GM23338 (cell line): ENCODE measurements around the gene RPTOR. TPM values are rescaled to one million over a fixed set of nuclear protein-coding genes. Genes with fewer than 3 reads are reported as not detected.

Experiments
- ATAC-seq: fragments of 200-7000 bp; cut with Tn5 transposase; 3 replicates; pipeline ENCODE4 v1.9.1; 2020
- DNase-seq: peaks from one replicate; pipeline ENCODE4 v3.0.0-alpha.2; 2015; ENCODE audit warnings: low spot score
- H2AFZ ChIP-seq: fragments of 200-600 bp; sonication (generic); 2 replicates; pipeline ENCODE4 v1.8.0; 2016; ENCODE audit warnings: antibody characterized with exemption, mild to moderate bottlenecking, moderate library complexity
- H3F3A ChIP-seq: fragments of 200-600 bp; sonication (generic); replicated peaks from 2 replicates; pipeline ENCODE4 v1.8.0; 2017; ENCODE audit warnings: antibody characterized with exemption, mixed run types, low read depth
- H3K27ac ChIP-seq: fragments of 200-600 bp; sonication (generic); 2 replicates; pipeline ENCODE4 v1.6.1; 2016; ENCODE audit warnings: low read depth
- H3K27me3 ChIP-seq: fragments of 200-600 bp; sonication (generic); 2 replicates; pipeline ENCODE4 v1.8.0; 2016; ENCODE audit warnings: mild to moderate bottlenecking, mixed run types, moderate library complexity; ENCODE audit not compliant: insufficient read depth
- H3K36me3 ChIP-seq: fragments of 200-600 bp; sonication (generic); 2 replicates; pipeline ENCODE4 v1.8.0; 2016; ENCODE audit warnings: mild to moderate bottlenecking; ENCODE audit not compliant: insufficient read depth
- H3K4me1 ChIP-seq: fragments of 200-600 bp; sonication (generic); 2 replicates; pipeline ENCODE4 v1.8.0; 2016; ENCODE audit warnings: mild to moderate bottlenecking, moderate library complexity; ENCODE audit not compliant: insufficient read depth
- H3K4me2 ChIP-seq: fragments of 200-600 bp; sonication (generic); 2 replicates; pipeline ENCODE4 v1.7.1; 2017; ENCODE audit warnings: mixed run types
- H3K4me3 ChIP-seq: fragments of 200-600 bp; sonication (generic); 2 replicates; pipeline ENCODE4 v1.6.1; 2016; ENCODE audit warnings: mixed run types
- H3K79me2 ChIP-seq: fragments of 200-600 bp; sonication (generic); replicated peaks from 2 replicates; pipeline ENCODE4 v1.8.0; 2017; ENCODE audit warnings: mild to moderate bottlenecking; ENCODE audit not compliant: insufficient read depth
- H3K9me2 ChIP-seq: fragments of 200-600 bp; sonication (generic); 2 replicates; pipeline ENCODE4 v1.8.0; 2017; ENCODE audit not compliant: insufficient read depth
- H4K20me1 ChIP-seq: fragments of 200-600 bp; sonication (generic); replicated peaks from 2 replicates; pipeline ENCODE4 v1.8.0; 2017; ENCODE audit warnings: mild to moderate bottlenecking; ENCODE audit not compliant: insufficient read depth
- H3K27ac Mint-ChIP-seq: 2 replicates; pipeline ENCODE4 v1.8.0; 2020; ENCODE audit warnings: inconsistent platforms, mild to moderate bottlenecking, moderate library complexity, mixed read lengths
- H3K27me3 Mint-ChIP-seq: 3 replicates; pipeline ENCODE4 v1.8.0; 2022; ENCODE audit warnings: low read depth, mild to moderate bottlenecking, moderate library complexity, mixed read lengths, inconsistent platforms; ENCODE audit not compliant: insufficient read depth, poor library complexity
- H3K36me3 Mint-ChIP-seq: 3 replicates; pipeline ENCODE4 v1.8.0; 2021; ENCODE audit warnings: low read depth, mild to moderate bottlenecking, inconsistent platforms, moderate library complexity, mixed read lengths
- H3K4me1 Mint-ChIP-seq: 3 replicates; pipeline ENCODE4 v1.8.0; 2020; ENCODE audit warnings: mild to moderate bottlenecking, inconsistent platforms, mixed read lengths
- H3K4me3 Mint-ChIP-seq: 3 replicates; pipeline ENCODE4 v1.8.0; 2021; ENCODE audit warnings: moderate library complexity, mild to moderate bottlenecking, inconsistent platforms, mixed read lengths
- H3K9me3 Mint-ChIP-seq: 3 replicates; pipeline ENCODE4 v1.8.0; 2020; ENCODE audit warnings: moderate library complexity, mild to moderate bottlenecking, inconsistent platforms, mixed read lengths
- CREB1 ChIP-seq: fragments of 250-450 bp; sonication (Bioruptor Pico); IDR thresholded peaks from 2 replicates; pipeline ENCODE4 v1.5.0; 2020; ENCODE audit warnings: low read depth, mild to moderate bottlenecking, moderate library complexity
- CTCF ChIP-seq, 2 experiments: fragments of 200-600 bp in 1 of 2; sonication (generic) in 1 of 2; conservative IDR thresholded peaks; 2 replicates each; pipeline versions ENCODE4 v1.5.1 to v1.6.1; 2016 to 2017; ENCODE audit warnings: antibody characterized with exemption in 2 of 2, low read depth in 2 of 2, mild to moderate bottlenecking in 2 of 2, moderate library complexity in 1 of 2
- EZH2 ChIP-seq: fragments of 200-600 bp; sonication (generic); IDR thresholded peaks from one replicate; pipeline ENCODE4 v1.8.0; 2017; ENCODE audit warnings: antibody characterized with exemption, mild to moderate bottlenecking, low read depth; ENCODE audit not compliant: unreplicated experiment
- JUNB ChIP-seq: IDR thresholded peaks from one replicate; pipeline ENCODE4 v1.6.1; 2016; ENCODE audit warnings: antibody characterized with exemption; ENCODE audit not compliant: unreplicated experiment
- NANOG ChIP-seq: IDR thresholded peaks from 2 replicates; pipeline ENCODE4 v1.6.1; 2016; ENCODE audit warnings: antibody characterized with exemption, borderline replicate concordance
- POLR2AphosphoS5 ChIP-seq: IDR thresholded peaks from 2 replicates; pipeline ENCODE4 v1.6.1; 2016; ENCODE audit warnings: antibody characterized with exemption, low read depth
- REST ChIP-seq: IDR thresholded peaks from one replicate; pipeline ENCODE4 v1.6.1; 2018; ENCODE audit warnings: antibody characterized with exemption; ENCODE audit not compliant: unreplicated experiment
- STAT1 ChIP-seq: IDR thresholded peaks from one replicate; pipeline ENCODE4 v1.6.1; 2016; ENCODE audit warnings: antibody characterized with exemption; ENCODE audit not compliant: unreplicated experiment
- ZNF114 ChIP-seq: fragments of 250-450 bp; sonication (Bioruptor Pico); IDR thresholded peaks from 2 replicates; pipeline ENCODE4 v1.5.0; 2020; ENCODE audit warnings: mild to moderate bottlenecking, moderate library complexity
- ZNF331 ChIP-seq: fragments of 250-450 bp; sonication (Bioruptor Pico); IDR thresholded peaks from 2 replicates; pipeline ENCODE4 v1.5.0; 2020; ENCODE audit warnings: low read depth, mild to moderate bottlenecking, moderate library complexity
- ZNF462 ChIP-seq: fragments of 250-450 bp; sonication (Bioruptor Pico); IDR thresholded peaks from 2 replicates; pipeline ENCODE4 v1.5.0; 2020; ENCODE audit warnings: mild to moderate bottlenecking, moderate library complexity
- polyA plus RNA-seq: library from polyadenylated mRNA; unstranded; fragments of >200 nt; fragmentation: Nextera tagmentation; extraction: Ambion mirVana; gene quantifications from 2 replicates; pipeline ENCODE4 v1.2.1, GENCODE V29; 2016
- total RNA-seq: library from RNA; depleted of rRNA; stranded (reverse); fragments of >200 nt; shearing (Covaris generic); gene quantifications from 2 replicates; pipeline ENCODE4 v1.2.3, GENCODE V29; 2014

RPTOR gene
- total and polyA plus RNA-seq, 2 experiments from 2014 or later, result 9.5 to 38.0 TPM

- no peak for ATAC-seq
- H3K9me3 Mint-ChIP-seq, result no peaks in the 10 kb centered on the region
- no peak overlapping the region for H2AFZ ChIP-seq
These were observed 163.8 kb downstream of the RPTOR start for GRCh38 chr17:80708480-80708879.

More at GRCh38 chr17:80708480-80708879, 163.8 kb downstream of the RPTOR start:
- Histone ChIP-seq H3K4me2 (no peak overlapping the region), H3K4me3 (no peak overlapping the region), H3K79me2 (peaks cover 60% of the 10 kb centered on the region), H3K27ac (no peak overlapping the region), H4K20me1 (0 out of 2 replicates have a peak, but pooled peaks cover 4% of the 10 kb centered on the region), H3K9me2 (no peaks in the 10 kb centered on the region), H3K27me3 (no peaks in the 10 kb centered on the region), H3K36me3 (no peaks in the 10 kb centered on the region), H3K4me1 (peaks cover 28% of the 10 kb centered on the region), H3F3A (no peaks in the 10 kb centered on the region; the same call in 1 of the 2 replicates)
- no peak overlapping the region for H3K27ac Mint-ChIP-seq
- TF ChIP-seq STAT1, result no peak
- TF ChIP-seq NANOG, result no peak
- TF ChIP-seq ZNF331 (CRISPR knock-in tag), result no peak
- TF ChIP-seq CTCF (conservative IDR thresholded peaks at IDR 0.05; ENCODE audit: low read depth in 2 of 2), result no peak
- no peak for TF ChIP-seq POLR2AphosphoS5
- no peak for TF ChIP-seq ZNF114 (CRISPR knock-in tag)
- no peak for TF ChIP-seq JUNB
- no peak for TF ChIP-seq ZNF462 (CRISPR knock-in tag)
- TF ChIP-seq EZH2, result no peak
- TF ChIP-seq REST, result no peak
- TF ChIP-seq CREB1 (CRISPR knock-in tag), result no peak
- peaks cover 33% of the 10 kb centered on the region for H3K4me1 Mint-ChIP-seq
- H3K4me3 Mint-ChIP-seq, result no peak overlapping the region
- DNase-seq, result no peak
- peaks cover 3% of the 10 kb centered on the region for H3K27me3 Mint-ChIP-seq
- H3K36me3 Mint-ChIP-seq, result peaks cover 5% of the 10 kb centered on the region; the same call in 1 of the 3 replicates
